ENCODE results near the gene RAX2.

The RAX2 gene

GRCh38 chr19:3734310-3734600 is 37.8 kb downstream of the RAX2 start:
- DNase-seq: no peak
- Histone ChIP-seq H3K36me3 (ENCODE audit: control insufficient read depth, insufficient read depth, low read length) (peaks cover 6% of the 10 kb centered on the region), H3K4me3 (ENCODE audit: insufficient read depth, low read depth, low read length, poor library complexity, severe bottlenecking) (no peak overlapping the region), H3K4me1 (ENCODE audit: control insufficient read depth, insufficient read depth, low read length, poor library complexity, severe bottlenecking) (no peaks in the 10 kb centered on the region), H3K27me3 (replicated peaks; ENCODE audit: control insufficient read depth, insufficient read depth, low read length, poor library complexity, severe bottlenecking) (no peaks in the 10 kb centered on the region), H3K27ac (ENCODE audit: insufficient read depth, low read length, poor library complexity, severe bottlenecking) (no peak overlapping the region), H3K9me3 (ENCODE audit: control insufficient read depth, low read length) (no peaks in the 10 kb centered on the region)

- Histone ChIP-seq H3K27ac (ENCODE audit: insufficient read depth, low read length, poor library complexity, severe bottlenecking) (no peak overlapping the region), H3K27me3 (replicated peaks; ENCODE audit: control insufficient read depth, insufficient read depth, low read length, poor library complexity, severe bottlenecking) (no peaks in the 10 kb centered on the region), H3K4me1 (ENCODE audit: control insufficient read depth, insufficient read depth, low read length, poor library complexity, severe bottlenecking) (no peaks in the 10 kb centered on the region), H3K9me3 (ENCODE audit: control insufficient read depth, low read length) (no peaks in the 10 kb centered on the region), H3K4me3 (ENCODE audit: insufficient read depth, low read depth, low read length, poor library complexity, severe bottlenecking) (no peak overlapping the region), H3K36me3 (ENCODE audit: control insufficient read depth, insufficient read depth, low read length) (peaks cover 3% of the 10 kb centered on the region)
- DNase-seq: no peak
Observed at GRCh38 chr19:3733549-3734309, 38.3 kb downstream of the RAX2 start.

- Histone ChIP-seq H3K4me1 (ENCODE audit: control insufficient read depth, insufficient read depth, low read length, poor library complexity, severe bottlenecking) (no peaks in the 10 kb centered on the region), H3K9me3 (ENCODE audit: control insufficient read depth, low read length) (no peaks in the 10 kb centered on the region), H3K36me3 (ENCODE audit: control insufficient read depth, insufficient read depth, low read length) (peaks cover 3% of the 10 kb centered on the region), H3K27ac (ENCODE audit: insufficient read depth, low read length, poor library complexity, severe bottlenecking) (no peak overlapping the region), H3K4me3 (ENCODE audit: insufficient read depth, low read depth, low read length, poor library complexity, severe bottlenecking) (no peak overlapping the region), H3K27me3 (replicated peaks; ENCODE audit: control insufficient read depth, insufficient read depth, low read length, poor library complexity, severe bottlenecking) (no peaks in the 10 kb centered on the region)
- no peak for DNase-seq
Observed at GRCh38 chr19:3732108-3732507, 39.9 kb downstream of the RAX2 start.

- no peak for DNase-seq
- Histone ChIP-seq H3K9me3 (ENCODE audit: control insufficient read depth, low read length) (no peaks in the 10 kb centered on the region), H3K36me3 (ENCODE audit: control insufficient read depth, insufficient read depth, low read length) (peaks cover 3% of the 10 kb centered on the region), H3K27ac (ENCODE audit: insufficient read depth, low read length, poor library complexity, severe bottlenecking) (no peak overlapping the region), H3K4me3 (ENCODE audit: insufficient read depth, low read depth, low read length, poor library complexity, severe bottlenecking) (no peak overlapping the region), H3K27me3 (replicated peaks; ENCODE audit: control insufficient read depth, insufficient read depth, low read length, poor library complexity, severe bottlenecking) (no peaks in the 10 kb centered on the region), H3K4me1 (ENCODE audit: control insufficient read depth, insufficient read depth, low read length, poor library complexity, severe bottlenecking) (no peaks in the 10 kb centered on the region)
Observed at GRCh38 chr19:3730457-3730958, 41.5 kb downstream of the RAX2 start.

GRCh38 chr19:3725640-3726310 is 46.3 kb downstream of the RAX2 start:
- H3K9me3 ChIP-seq (ENCODE audit: control insufficient read depth, low read length): no peaks in the 10 kb centered on the region
- no peaks in the 10 kb centered on the region for H3K27me3 ChIP-seq (replicated peaks; ENCODE audit: control insufficient read depth, insufficient read depth, low read length, poor library complexity, severe bottlenecking)
- DNase-seq: no peak
- H3K36me3 ChIP-seq (ENCODE audit: control insufficient read depth, insufficient read depth, low read length): no peaks in the 10 kb centered on the region
- H3K4me1 ChIP-seq (ENCODE audit: control insufficient read depth, insufficient read depth, low read length, poor library complexity, severe bottlenecking): peaks cover 14% of the 10 kb centered on the region
- no peak overlapping the region for H3K27ac ChIP-seq (ENCODE audit: insufficient read depth, low read length, poor library complexity, severe bottlenecking)
- H3K4me3 ChIP-seq (ENCODE audit: insufficient read depth, low read depth, low read length, poor library complexity, severe bottlenecking): no peak overlapping the region

GRCh38 chr19:3725121-3725520 is 46.9 kb downstream of the RAX2 start:
- Histone ChIP-seq H3K27ac (ENCODE audit: insufficient read depth, low read length, poor library complexity, severe bottlenecking) (no peak overlapping the region), H3K4me3 (ENCODE audit: insufficient read depth, low read depth, low read length, poor library complexity, severe bottlenecking) (no peak overlapping the region), H3K27me3 (replicated peaks; ENCODE audit: control insufficient read depth, insufficient read depth, low read length, poor library complexity, severe bottlenecking) (no peaks in the 10 kb centered on the region), H3K36me3 (ENCODE audit: control insufficient read depth, insufficient read depth, low read length) (no peaks in the 10 kb centered on the region), H3K9me3 (ENCODE audit: control insufficient read depth, low read length) (no peaks in the 10 kb centered on the region), H3K4me1 (ENCODE audit: control insufficient read depth, insufficient read depth, low read length, poor library complexity, severe bottlenecking) (peaks cover 14% of the 10 kb centered on the region)
- no peak for DNase-seq

GRCh38 chr19:3723883-3724282 is 48.1 kb downstream of the RAX2 start:
- H3K4me3 ChIP-seq (ENCODE audit: insufficient read depth, low read depth, low read length, poor library complexity, severe bottlenecking): no peak overlapping the region
- DNase-seq: no peak
- H3K27ac ChIP-seq (ENCODE audit: insufficient read depth, low read length, poor library complexity, severe bottlenecking): no peak overlapping the region
- no peaks in the 10 kb centered on the region for H3K9me3 ChIP-seq (ENCODE audit: control insufficient read depth, low read length)
- peaks cover 14% of the 10 kb centered on the region for H3K4me1 ChIP-seq (ENCODE audit: control insufficient read depth, insufficient read depth, low read length, poor library complexity, severe bottlenecking)
- H3K27me3 ChIP-seq (replicated peaks; ENCODE audit: control insufficient read depth, insufficient read depth, low read length, poor library complexity, severe bottlenecking): no peaks in the 10 kb centered on the region
- no peaks in the 10 kb centered on the region for H3K36me3 ChIP-seq (ENCODE audit: control insufficient read depth, insufficient read depth, low read length)

GRCh38 chr19:3723110-3723488 is 48.9 kb downstream of the RAX2 start:
- peaks cover 14% of the 10 kb centered on the region for H3K4me1 ChIP-seq (ENCODE audit: control insufficient read depth, insufficient read depth, low read length, poor library complexity, severe bottlenecking)
- no peak for DNase-seq
- no peaks in the 10 kb centered on the region for H3K36me3 ChIP-seq (ENCODE audit: control insufficient read depth, insufficient read depth, low read length)
- no peaks in the 10 kb centered on the region for H3K9me3 ChIP-seq (ENCODE audit: control insufficient read depth, low read length)
- no peak overlapping the region for H3K4me3 ChIP-seq (ENCODE audit: insufficient read depth, low read depth, low read length, poor library complexity, severe bottlenecking)
- H3K27ac ChIP-seq (ENCODE audit: insufficient read depth, low read length, poor library complexity, severe bottlenecking): no peak overlapping the region
- H3K27me3 ChIP-seq (replicated peaks; ENCODE audit: control insufficient read depth, insufficient read depth, low read length, poor library complexity, severe bottlenecking): no peaks in the 10 kb centered on the region

- H3K4me1 ChIP-seq (ENCODE audit: control insufficient read depth, insufficient read depth, low read length, poor library complexity, severe bottlenecking): peaks cover 14% of the 10 kb centered on the region
- peak overlapping the region; percentile 77 for H3K4me3 ChIP-seq (ENCODE audit: insufficient read depth, low read depth, low read length, poor library complexity, severe bottlenecking)
- H3K27me3 ChIP-seq (replicated peaks; ENCODE audit: control insufficient read depth, insufficient read depth, low read length, poor library complexity, severe bottlenecking): no peaks in the 10 kb centered on the region
- no peak overlapping the region for H3K27ac ChIP-seq (ENCODE audit: insufficient read depth, low read length, poor library complexity, severe bottlenecking)
- no peaks in the 10 kb centered on the region for H3K36me3 ChIP-seq (ENCODE audit: control insufficient read depth, insufficient read depth, low read length)
- no peak for DNase-seq
- no peaks in the 10 kb centered on the region for H3K9me3 ChIP-seq (ENCODE audit: control insufficient read depth, low read length)
Observed at GRCh38 chr19:3722443-3723109, 49.5 kb downstream of the RAX2 start.

- DNase-seq: no peak
- no peaks in the 10 kb centered on the region for H3K9me3 ChIP-seq (ENCODE audit: control insufficient read depth, low read length)
- H3K4me1 ChIP-seq (ENCODE audit: control insufficient read depth, insufficient read depth, low read length, poor library complexity, severe bottlenecking): peaks cover 14% of the 10 kb centered on the region
- H3K27me3 ChIP-seq (replicated peaks; ENCODE audit: control insufficient read depth, insufficient read depth, low read length, poor library complexity, severe bottlenecking): no peaks in the 10 kb centered on the region
- no peaks in the 10 kb centered on the region for H3K36me3 ChIP-seq (ENCODE audit: control insufficient read depth, insufficient read depth, low read length)
- H3K27ac ChIP-seq (ENCODE audit: insufficient read depth, low read length, poor library complexity, severe bottlenecking): no peak overlapping the region
- peak overlapping the region; percentile 77 for H3K4me3 ChIP-seq (ENCODE audit: insufficient read depth, low read depth, low read length, poor library complexity, severe bottlenecking)
Observed at GRCh38 chr19:3721887-3722442, 50.1 kb downstream of the RAX2 start.
